Stimulated activated naive CD4-positive, alpha-beta T cell treated with Interleukin-2 at 50 U/mL for 16 hours (primary cell): ENCODE results near the gene TFF3.

ENCODE experiments used
- DNase-seq: peaks from one replicate; lab custom pipeline; 2025; lab: John Stamatoyannopoulos, UW

Gene TFF3

GRCh38 chr21:42320791-42321190 is 5.6 kb upstream of the TFF3 start:
- DNase-seq = no peak

DNA sequence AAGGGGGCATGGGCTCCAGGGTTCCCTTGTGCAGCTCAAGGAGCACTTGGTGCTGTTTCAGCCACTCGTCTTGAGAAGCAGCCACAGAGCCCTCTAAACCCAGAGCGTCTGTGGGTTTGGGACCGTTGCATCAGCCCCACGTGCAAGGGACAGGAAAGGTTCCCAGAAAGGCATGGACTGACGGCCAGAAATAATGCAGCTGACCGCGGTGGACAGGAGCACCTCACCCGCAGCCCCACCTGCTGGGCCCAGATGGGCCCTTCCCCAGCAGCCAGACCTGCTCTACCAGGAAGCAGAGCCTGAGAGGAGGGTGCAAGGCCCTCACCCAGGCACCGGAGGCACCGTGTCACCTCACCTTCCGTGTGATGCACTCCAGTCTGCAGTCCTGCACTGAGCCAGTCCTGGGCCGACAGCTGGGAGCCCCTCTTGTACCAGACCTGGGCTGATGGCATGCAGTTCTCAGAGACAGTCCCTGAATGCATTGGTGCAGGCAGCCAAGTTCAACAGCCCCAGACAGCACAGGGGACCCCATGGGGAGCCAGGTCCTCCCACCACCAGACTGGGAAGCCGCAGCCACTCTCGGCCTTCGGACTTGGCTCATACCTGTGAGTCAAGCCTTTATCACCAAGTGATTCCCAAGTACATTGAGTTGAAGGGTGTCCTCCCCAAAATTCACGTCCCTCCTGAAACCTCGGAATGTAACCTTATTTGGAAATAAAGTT is 4.8 kb upstream of the TFF3 start:
- no peak for DNase-seq

GRCh38 chr21:42319376-42319775 is 4.2 kb upstream of the TFF3 start:
- no peak for DNase-seq

GRCh38 chr21:42317826-42318746 is 2.9 kb upstream of the TFF3 start:
- DNase-seq = no peak

DNA sequence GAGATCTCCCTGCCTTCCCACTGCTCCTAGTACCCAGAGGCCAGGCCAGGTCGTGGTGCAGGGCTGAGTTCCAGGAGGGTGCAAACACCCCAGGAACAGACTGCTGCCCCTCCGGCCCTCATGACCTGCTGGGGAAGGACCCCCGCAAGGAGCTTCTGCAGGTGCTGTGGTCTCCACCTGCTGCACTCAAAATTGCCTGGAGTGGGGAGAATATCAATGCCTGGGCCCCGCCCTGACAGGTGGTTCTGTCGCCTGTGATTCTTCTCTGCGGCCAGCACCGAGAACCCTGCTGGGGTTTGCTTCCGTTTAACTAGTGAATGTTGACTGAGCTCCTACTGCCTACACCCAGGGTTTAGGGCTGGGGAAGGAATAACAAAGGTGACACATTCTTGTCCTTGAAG is 2.1 kb upstream of the TFF3 start:
- DNase-seq = no peak

GRCh38 chr21:42316891-42317290 is 1.7 kb upstream of the TFF3 start:
- no peak for DNase-seq

DNA sequence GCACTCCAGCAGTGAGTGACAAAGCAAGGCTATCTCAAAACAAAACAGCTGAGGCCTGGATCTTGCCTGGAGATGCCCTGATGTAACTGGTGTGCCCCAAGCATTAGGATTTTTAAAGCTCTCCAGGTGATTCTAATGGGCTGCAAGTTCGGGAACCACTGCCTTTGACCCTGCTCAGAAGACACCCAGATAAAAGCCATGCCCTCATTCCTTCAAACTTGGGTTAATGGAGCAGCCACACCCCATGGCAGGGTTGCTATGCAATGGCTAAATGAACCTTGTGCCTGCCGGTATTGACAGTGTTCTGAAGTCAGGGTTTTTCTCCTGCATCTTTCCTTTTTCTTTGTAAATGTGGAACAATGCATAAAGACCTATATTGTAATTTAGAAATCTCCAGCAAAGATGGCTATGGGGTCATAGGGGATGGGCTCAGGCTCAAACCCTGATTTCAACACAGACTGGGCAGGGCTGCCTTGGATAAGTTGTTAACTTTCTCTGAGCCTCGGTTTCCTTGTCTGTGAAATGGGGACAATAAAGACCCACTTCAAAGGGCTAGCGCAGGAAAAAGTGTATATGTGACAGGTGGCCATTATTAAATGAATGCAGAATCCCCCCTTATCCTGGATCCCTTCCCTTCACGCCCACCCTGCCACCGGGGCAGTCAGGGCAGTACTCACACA is 453 bp downstream of the TFF3 start:
- DNase-seq = no peak

DNA sequence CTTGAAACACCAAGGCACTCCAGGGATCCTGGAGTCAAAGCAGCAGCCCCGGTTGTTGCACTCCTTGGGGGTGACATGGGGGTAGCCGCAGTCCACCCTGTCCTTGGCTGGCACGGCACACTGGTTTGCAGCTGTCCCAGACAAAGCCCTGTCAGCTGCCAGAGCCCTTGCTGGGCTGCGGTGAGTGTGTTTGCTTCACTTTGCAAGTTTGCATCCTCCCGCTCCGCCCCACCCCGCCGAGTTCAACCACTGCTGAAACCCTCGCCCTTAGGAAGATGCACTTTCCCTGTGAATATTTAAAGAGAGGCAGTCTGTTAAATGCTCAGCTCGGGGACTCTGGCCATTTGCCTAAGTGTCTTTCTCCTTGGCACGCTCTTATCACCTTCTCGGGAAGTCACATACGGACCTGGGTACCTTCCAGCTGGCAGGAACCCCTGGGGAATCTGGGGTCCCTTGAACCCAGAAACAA is 1.7 kb downstream of the TFF3 start:
- no peak for DNase-seq

DNA sequence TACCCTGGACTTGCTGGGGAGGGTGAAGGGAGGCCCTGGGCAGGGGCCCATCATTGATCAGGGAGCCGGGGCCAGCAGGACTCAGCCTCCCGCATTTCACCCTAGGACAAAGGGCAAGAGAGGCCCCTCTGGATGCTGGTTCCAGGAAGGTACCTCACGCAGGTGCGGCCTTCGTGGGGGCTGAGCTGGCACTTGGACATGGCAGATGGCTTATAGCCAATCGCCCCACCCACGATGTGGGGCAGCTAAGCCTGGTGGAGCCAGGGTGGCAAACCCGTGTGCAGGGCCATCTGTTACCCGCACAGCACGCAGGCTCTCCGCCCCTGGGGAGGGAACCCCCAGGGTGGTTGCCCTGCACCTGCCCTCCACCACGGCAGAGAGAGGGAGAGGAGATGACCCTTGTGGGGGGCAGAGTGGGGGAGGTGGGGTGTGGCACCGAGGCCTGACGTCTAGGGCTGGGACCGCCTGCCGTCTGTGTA is 2.5 kb downstream of the TFF3 start:
- DNase-seq = no peak

GRCh38 chr21:42311816-42312625 is 3.2 kb downstream of the TFF3 start:
- no peak for DNase-seq

DNA sequence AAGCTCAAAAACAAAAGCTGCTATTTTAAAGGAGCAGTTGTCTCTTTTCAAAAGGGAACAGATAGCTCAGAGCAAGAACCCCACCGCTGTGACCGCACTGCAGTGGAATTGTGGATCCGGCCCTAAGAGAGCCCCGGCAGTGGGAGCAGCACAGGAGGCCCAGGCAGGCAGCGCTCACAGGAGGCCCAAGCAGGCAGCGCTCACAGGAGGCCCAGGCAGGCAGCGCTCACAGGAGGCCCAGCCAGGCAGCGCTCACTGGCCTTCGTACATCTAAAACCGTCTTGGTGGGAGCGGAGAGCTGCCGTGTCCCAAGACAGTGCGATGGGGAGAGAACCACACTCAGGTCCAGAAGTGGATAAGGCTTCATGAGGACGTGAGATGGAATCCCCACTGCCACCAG is 4.0 kb downstream of the TFF3 start:
- DNase-seq = no peak

DNA sequence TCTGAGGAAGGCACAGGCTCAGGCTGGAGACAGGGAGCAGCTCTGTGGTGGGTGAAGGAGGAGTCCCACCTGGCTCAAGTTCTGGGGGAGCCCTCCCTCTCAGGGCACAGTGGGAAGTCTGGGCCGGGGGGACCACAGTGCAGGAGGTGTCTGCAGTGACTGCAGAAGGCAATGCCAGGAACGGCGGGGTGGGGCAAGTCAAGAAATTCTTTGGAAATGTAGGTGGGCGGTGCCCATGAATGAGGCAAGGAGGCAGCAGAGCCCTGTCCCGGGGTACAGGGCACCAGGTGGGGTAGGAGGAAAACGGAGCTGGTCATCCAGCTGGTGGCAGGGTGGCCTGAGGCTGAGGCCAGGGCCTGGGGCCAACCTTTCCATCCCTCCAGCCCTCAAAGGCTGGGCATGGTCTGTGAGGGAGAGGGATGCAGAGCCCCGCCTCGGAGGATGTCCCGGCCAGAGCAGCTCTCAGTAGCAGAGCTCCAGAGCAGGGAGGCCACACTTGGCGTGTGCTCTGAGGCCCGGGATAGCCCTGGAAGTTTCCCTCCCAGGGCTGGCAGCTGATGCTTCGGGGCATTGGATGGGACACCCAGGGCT is 4.7 kb downstream of the TFF3 start:
- no peak for DNase-seq

GRCh38 chr21:42309753-42310213 is 5.4 kb downstream of the TFF3 start:
- peak; percentile 41 for DNase-seq

GRCh38 chr21:42308914-42309752 is 6.1 kb downstream of the TFF3 start:
- DNase-seq = no peak

DNA sequence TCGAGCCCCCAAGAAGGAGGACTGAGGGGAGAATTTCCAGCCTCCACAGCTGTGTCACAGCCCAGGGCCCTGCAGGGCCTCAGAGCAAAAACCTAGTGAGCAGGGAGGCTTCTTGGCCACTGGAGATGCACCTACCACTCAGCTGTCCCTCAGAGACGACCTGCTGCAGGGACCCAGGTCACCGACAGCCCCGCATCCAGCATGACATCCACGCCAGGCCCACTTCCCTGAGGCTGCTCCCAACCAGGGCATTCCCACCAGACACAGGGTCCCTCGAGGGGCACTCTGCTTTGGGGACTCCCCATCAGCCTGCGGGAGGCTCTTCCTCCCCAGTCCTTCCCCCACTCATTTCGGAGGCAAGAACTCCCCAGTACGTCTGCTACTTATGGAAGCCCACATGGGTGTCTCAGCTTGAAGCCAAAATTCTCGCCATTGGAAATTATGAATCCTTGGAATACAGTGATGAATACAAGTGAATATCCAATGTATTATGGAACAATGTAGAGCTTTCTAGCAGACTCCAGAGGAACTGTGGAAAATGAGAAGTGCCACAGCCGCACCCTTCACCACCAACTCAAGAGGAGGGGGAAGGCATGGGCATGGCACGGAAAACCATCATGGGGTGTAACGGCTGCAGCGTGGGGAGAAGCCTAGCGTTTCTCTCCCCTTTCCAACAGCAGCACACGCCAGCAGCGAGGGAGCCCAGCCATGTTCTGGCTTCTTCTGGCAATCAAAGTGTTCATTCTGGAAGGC is 6.9 kb downstream of the TFF3 start:
- DNase-seq = no peak

DNA sequence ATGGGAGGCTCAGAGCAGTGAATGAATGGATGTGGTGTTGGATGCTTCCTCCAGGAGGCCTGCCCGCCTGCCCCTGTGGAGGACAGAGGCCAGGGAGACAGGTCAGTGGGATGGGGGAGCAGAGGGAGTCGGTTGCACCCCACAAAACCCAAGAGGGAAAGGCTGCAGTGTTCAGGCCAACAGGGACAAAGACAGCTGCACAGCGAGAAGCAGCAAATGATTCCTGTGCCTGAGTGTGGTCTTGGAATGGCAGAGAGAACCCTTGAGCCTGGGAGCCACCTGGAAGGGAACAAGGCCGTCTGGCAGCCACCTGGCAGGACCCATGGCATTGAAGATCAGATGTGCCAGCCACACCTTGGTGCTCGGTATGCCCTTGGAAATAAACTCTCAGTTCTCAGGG is 8.1 kb downstream of the TFF3 start:
- DNase-seq = no peak

GRCh38 chr21:42306366-42307035 is 8.7 kb downstream of the TFF3 start:
- no peak for DNase-seq

DNA sequence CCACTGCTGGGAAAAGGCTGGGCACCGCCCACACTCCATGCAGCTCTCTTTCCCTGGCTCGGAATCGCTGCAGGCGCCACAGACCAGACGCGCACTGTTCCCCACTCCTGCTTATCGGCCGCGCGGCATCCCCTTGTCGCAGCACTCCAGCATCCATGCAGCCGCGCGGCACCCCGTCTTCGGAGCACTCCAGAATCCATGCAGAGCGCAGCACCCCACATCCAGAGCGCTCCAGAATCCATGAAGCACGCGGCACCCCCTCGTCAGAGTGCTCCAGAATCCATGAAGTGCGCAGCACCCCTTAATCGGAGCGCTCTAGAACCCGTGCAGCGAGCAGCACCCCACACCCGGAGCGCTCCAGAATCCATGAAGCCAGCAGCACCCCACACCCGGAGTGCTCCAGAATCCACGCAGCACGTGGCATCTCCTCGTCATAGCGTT is 9.5 kb downstream of the TFF3 start:
- no peak for DNase-seq
